Measurements from ENCODE around the gene LIFR. TPM values are rescaled to one million over a fixed set of nuclear protein-coding genes. Genes with fewer than 3 reads are reported as not detected.

Gene LIFR
- total RNA-seq, 1 experiment from 2014 or later: 47.9 TPM

GRCh38 chr5:38478878-38479277 lies 77.6 kb downstream of the LIFR start:
- Histone ChIP-seq H3K36me3 (ENCODE audit: insufficient read depth, low read length, poor library complexity, severe bottlenecking) (peaks cover 6% of the 10 kb centered on the region), H3K4me1 (ENCODE audit: insufficient read depth, low read length, poor library complexity, severe bottlenecking) (no peaks in the 10 kb centered on the region), H3K4me3 (ENCODE audit: low read depth, low read length, poor library complexity, severe bottlenecking) (no peak overlapping the region), H3K9me3 (ENCODE audit: low read depth, low read length, poor library complexity, severe bottlenecking) (no peaks in the 10 kb centered on the region), H3K27ac (ENCODE audit: low read depth, low read length, poor library complexity, severe bottlenecking) (no peak overlapping the region), H3K27me3 (replicated peaks; ENCODE audit: insufficient read depth, low read depth, low read length, poor library complexity) (no peaks in the 10 kb centered on the region)
- ChIA-PET CTCF (no interaction called here), POLR2A (ENCODE audit: low non-redundant PET) (no interaction called here)
- intact Hi-C loops (cut with micrococcal nuclease; ENCODE audit: unreplicated experiment): no loop called here
- BruUV-seq (replicated peaks): no TSS peak
- no peak for DNase-seq (ENCODE audit: low spot score)
- no peak for TF ChIP-seq EZH2 (IDR thresholded peaks at IDR 0.05; ENCODE audit: borderline replicate concordance, low read depth, low read length, poor library complexity, severe bottlenecking)
- TF ChIP-seq, protein P1, sequence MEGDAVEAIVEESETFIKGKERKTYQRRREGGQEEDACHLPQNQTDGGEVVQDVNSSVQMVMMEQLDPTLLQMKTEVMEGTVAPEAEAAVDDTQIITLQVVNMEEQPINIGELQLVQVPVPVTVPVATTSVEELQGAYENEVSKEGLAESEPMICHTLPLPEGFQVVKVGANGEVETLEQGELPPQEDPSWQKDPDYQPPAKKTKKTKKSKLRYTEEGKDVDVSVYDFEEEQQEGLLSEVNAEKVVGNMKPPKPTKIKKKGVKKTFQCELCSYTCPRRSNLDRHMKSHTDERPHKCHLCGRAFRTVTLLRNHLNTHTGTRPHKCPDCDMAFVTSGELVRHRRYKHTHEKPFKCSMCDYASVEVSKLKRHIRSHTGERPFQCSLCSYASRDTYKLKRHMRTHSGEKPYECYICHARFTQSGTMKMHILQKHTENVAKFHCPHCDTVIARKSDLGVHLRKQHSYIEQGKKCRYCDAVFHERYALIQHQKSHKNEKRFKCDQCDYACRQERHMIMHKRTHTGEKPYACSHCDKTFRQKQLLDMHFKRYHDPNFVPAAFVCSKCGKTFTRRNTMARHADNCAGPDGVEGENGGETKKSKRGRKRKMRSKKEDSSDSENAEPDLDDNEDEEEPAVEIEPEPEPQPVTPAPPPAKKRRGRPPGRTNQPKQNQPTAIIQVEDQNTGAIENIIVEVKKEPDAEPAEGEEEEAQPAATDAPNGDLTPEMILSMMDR (conservative IDR thresholded peaks at IDR 0.05; ENCODE audit: low read depth, low read length): no peak

DNA sequence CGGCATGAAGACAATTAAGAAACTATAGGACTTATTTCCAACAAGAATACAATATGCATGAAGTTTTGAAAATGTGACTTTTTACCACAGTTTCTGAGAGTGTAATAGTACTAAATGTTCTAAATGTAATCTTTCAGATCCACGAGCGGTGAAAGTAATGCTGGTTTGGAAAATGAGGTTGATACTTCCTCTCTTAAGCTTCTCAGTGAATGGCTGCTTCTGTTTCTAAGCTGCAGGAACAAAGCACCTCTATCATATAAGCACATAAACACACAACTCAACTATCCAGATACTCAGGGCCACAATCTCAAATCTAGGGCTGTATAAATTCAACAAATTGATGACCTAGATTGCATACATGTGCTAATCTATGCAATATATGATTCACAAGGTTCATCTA lies 78.3 kb downstream of the LIFR start:
- peaks cover 6% of the 10 kb centered on the region for H3K36me3 ChIP-seq (ENCODE audit: insufficient read depth, low read length, poor library complexity, severe bottlenecking)
- TF ChIP-seq EZH2 (IDR thresholded peaks at IDR 0.05; ENCODE audit: borderline replicate concordance, low read depth, low read length, poor library complexity, severe bottlenecking): no peak
- TF ChIP-seq, protein P1 (conservative IDR thresholded peaks at IDR 0.05; ENCODE audit: low read depth, low read length): no peak
- no peaks in the 10 kb centered on the region for H3K9me3 ChIP-seq (ENCODE audit: low read depth, low read length, poor library complexity, severe bottlenecking)
- intact Hi-C loops (cut with micrococcal nuclease; ENCODE audit: unreplicated experiment): no loop called here
- H3K27me3 ChIP-seq (replicated peaks; ENCODE audit: insufficient read depth, low read depth, low read length, poor library complexity): no peaks in the 10 kb centered on the region
- DNase-seq (ENCODE audit: low spot score): no peak
- ChIA-PET CTCF (no interaction called here), POLR2A (ENCODE audit: low non-redundant PET) (no interaction called here)
- no TSS peak for BruUV-seq (replicated peaks)
- H3K4me3 ChIP-seq (ENCODE audit: low read depth, low read length, poor library complexity, severe bottlenecking): no peak overlapping the region
- H3K27ac ChIP-seq (ENCODE audit: low read depth, low read length, poor library complexity, severe bottlenecking): no peak overlapping the region
- no peaks in the 10 kb centered on the region for H3K4me1 ChIP-seq (ENCODE audit: insufficient read depth, low read length, poor library complexity, severe bottlenecking)

GRCh38 chr5:38473008-38473407 lies 83.4 kb downstream of the LIFR start:
- POLR2A ChIA-PET (ENCODE audit: low non-redundant PET): no interaction called here
- no peaks in the 10 kb centered on the region for H3K4me1 ChIP-seq (ENCODE audit: insufficient read depth, low read length, poor library complexity, severe bottlenecking)

More at GRCh38 chr5:38473008-38473407, 83.4 kb downstream of the LIFR start:
- BruUV-seq (replicated peaks): no TSS peak
- DNase-seq (ENCODE audit: low spot score): no peak
- intact Hi-C loops (cut with micrococcal nuclease; ENCODE audit: unreplicated experiment): no loop called here
- H3K36me3 ChIP-seq (ENCODE audit: insufficient read depth, low read length, poor library complexity, severe bottlenecking): no peaks in the 10 kb centered on the region
- no peaks in the 10 kb centered on the region for H3K27me3 ChIP-seq (replicated peaks; ENCODE audit: insufficient read depth, low read depth, low read length, poor library complexity)
- no peak overlapping the region for H3K4me3 ChIP-seq (ENCODE audit: low read depth, low read length, poor library complexity, severe bottlenecking)
- TF ChIP-seq, protein P1 (conservative IDR thresholded peaks at IDR 0.05; ENCODE audit: low read depth, low read length): no peak
- no peak for TF ChIP-seq EZH2 (IDR thresholded peaks at IDR 0.05; ENCODE audit: borderline replicate concordance, low read depth, low read length, poor library complexity, severe bottlenecking)
- H3K9me3 ChIP-seq (ENCODE audit: low read depth, low read length, poor library complexity, severe bottlenecking): no peaks in the 10 kb centered on the region
- H3K27ac ChIP-seq (ENCODE audit: low read depth, low read length, poor library complexity, severe bottlenecking): no peak overlapping the region
- CTCF ChIA-PET: no interaction called here

Measured in A673 (cell line).